Measurements from ENCODE around the gene VSIG1. TPM values are rescaled to one million over a fixed set of nuclear protein-coding genes. Genes with fewer than 3 reads are reported as not detected.

The VSIG1 gene
- total RNA-seq, 1 experiment from 2014 or later = not detected

DNA sequence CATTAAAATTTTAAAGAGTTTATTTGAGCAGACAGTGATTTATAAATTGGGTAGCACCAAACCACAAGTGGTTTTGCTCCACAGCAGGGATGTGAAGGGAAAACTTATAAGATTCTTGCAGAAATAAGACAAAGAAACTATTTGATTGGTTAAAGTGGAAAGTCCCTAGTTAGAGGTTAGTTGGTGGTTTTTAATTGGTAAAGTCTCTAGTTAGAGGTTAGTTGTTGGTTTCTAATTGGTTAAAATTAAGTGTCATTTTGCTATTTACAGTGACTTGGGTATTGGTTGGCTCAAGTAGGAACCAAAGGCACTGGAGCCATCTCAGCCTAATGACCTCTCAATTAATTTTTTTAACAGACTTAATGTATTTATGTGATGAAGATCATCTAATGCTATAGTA is 69.7 kb downstream of the VSIG1 start:
- Histone ChIP-seq H3K9me3 (no peaks in the 10 kb centered on the region), H3K4me3 (no peak overlapping the region), H3K27me3 (no peaks in the 10 kb centered on the region), H3K36me3 (no peaks in the 10 kb centered on the region)
- no peak for DNase-seq

DNA sequence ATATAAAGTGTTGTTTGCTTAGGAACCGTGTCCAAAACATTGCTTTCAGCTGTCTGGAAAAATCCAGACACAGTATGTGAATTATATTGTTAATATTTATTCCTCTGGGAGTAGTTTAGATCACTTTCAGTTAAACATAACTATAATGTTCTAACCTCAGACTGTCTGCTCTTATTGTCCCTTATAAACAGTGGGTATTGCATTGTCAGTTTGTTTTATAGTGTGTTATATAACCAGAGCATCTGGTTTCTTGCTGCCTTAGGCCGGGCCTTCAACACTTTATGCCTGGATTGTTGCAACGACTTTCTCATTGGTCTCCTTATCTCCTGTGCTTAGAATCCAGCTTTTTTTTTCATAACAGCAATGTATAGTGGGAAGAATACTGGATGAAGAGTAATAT is 73.1 kb downstream of the VSIG1 start:
- H3K4me3 ChIP-seq = no peak overlapping the region
- H3K27me3 ChIP-seq = no peaks in the 10 kb centered on the region
- no peak for DNase-seq
- no peaks in the 10 kb centered on the region for H3K9me3 ChIP-seq
- H3K36me3 ChIP-seq = no peaks in the 10 kb centered on the region

DNA sequence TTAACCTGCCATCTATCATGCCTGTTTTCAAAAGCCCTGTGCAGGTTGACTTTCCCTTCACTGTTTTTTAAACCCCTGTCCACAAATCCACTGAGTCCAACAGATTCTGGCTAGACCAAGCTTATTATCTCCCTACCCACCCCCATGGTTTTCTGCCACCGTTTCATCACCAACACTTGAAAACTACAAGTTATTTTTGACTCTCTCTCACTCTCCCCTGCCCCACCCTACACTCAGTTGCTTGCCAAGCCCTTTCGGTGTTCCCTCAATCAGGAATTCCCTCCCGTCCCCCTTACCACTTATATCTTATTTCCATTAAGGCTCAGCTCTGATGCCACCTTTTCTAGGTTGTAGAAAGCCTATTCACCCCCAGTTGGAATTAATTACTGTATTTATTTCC is 76.4 kb downstream of the VSIG1 start:
- Histone ChIP-seq H3K36me3 (no peaks in the 10 kb centered on the region), H3K4me3 (no peak overlapping the region), H3K27me3 (no peaks in the 10 kb centered on the region), H3K9me3 (no peaks in the 10 kb centered on the region)
- no peak for DNase-seq

DNA sequence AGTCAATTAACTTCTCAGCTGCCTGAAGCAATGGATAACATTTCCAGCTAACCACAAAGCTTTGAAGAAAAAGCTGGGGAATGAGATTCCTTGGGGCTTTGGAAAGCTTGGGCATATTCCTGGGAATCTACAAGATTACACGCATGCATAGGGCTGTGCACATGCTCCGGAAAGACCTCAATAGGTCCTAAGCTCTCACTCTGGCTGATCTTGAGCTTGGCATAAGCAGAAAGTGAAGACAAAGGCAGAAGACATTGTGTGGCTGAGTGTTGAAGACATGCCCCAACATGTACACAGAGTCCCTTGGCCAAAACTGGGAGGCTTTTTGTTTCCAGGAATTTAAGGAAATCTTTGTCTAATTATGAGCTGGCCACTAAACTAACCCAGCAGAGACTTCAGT is 77.9 kb downstream of the VSIG1 start:
- Histone ChIP-seq H3K4me3 (no peak overlapping the region), H3K36me3 (no peaks in the 10 kb centered on the region), H3K27me3 (no peaks in the 10 kb centered on the region), H3K9me3 (no peaks in the 10 kb centered on the region)
- DNase-seq = no peak

DNA sequence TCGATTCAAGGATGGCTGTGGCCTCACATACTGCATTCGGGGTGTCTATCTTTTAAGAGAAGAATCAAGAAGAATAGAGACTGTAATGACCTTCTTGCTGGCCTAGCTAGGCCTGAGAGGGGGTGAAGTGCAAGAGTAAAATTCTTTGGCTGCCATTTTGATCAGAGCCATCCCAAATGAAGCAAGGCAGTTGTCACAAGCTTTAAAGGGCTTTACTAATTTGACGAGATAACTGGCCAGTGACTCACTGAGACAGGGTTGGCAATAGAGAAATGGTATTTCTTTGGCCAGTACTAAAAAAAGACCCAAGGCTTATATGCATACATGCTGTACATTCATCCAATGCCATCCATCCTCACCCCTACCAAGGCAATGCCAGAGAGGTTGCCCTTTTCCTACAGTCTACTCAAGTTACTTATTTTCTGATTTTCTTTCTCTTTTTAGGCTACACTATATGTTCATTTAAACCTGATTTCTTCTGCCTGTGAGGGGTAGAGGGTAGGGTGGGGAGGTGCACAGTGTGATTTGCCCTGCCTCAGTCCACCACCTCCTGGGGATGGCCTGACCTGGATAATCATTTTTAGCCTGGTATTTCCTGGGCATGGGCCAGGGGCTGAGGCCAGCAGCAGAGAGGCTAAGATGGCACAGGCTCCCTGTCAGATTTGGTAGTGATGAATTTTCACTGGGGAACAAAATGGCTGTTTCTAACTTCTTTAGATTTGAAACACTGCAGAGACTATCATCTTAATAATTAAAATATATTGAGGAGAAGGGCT is 78.9 kb downstream of the VSIG1 start:
- DNase-seq = no peak
- H3K27me3 ChIP-seq = no peaks in the 10 kb centered on the region
- no peak overlapping the region for H3K4me3 ChIP-seq
- H3K36me3 ChIP-seq = no peaks in the 10 kb centered on the region
- H3K9me3 ChIP-seq = no peaks in the 10 kb centered on the region

DNA sequence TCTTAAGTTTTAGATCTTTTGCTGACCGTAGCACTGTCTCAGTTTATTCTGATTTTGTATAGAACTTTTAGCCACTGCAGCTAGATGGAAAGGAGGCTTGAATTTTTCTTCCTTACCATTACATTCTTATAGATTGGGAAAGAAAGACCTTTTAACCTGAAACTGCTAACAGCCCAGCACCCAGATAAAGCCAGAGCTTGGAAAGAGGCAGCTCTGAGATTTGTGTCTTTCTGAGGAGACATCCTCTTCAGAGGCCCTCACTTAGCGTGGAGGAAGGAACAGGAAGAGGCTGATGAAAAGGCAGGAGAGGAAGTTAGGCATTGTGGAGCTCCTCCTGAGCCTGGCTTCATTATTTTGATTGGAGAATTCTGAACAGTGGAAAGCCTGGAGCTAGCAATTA is 81.8 kb downstream of the VSIG1 start:
- no peak overlapping the region for H3K4me3 ChIP-seq
- no peaks in the 10 kb centered on the region for H3K27me3 ChIP-seq
- no peaks in the 10 kb centered on the region for H3K36me3 ChIP-seq
- no peaks in the 10 kb centered on the region for H3K9me3 ChIP-seq
- DNase-seq = no peak

DNA sequence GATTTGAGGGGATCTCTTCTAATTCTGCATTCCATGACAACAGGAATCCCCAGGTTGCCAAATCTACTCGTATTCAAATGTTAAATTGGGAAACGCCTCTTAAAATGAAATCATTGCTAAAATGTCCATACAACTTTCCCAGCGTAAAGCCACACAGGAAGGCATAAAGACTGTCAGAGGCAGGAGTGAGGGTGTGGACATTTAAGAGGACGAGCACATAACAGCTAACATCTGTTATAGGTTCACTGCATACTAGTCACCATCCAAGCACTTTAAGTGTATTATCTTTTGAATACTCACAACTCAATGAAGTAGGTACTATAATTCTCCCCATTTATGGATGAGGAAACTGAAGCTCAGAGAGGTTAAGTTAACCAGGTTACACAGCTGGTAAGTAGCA is 82.3 kb downstream of the VSIG1 start:
- H3K36me3 ChIP-seq = no peaks in the 10 kb centered on the region
- H3K4me3 ChIP-seq = no peak overlapping the region
- DNase-seq = no peak
- H3K9me3 ChIP-seq = no peaks in the 10 kb centered on the region
- no peaks in the 10 kb centered on the region for H3K27me3 ChIP-seq

Other genes with a start within 250 kb of the VSIG1 start
- 2.2 and 2.4 TPM in 2 replicates for gene MID2, start 219.2 kb upstream of the VSIG1 start, total RNA-seq (2014; rRNA removed; shearing (Covaris generic); ENCODE audit: low replicate concordance)
- not detected in 2 replicates for gene TEX13B, start 62.7 kb upstream of the VSIG1 start, total RNA-seq (2014; rRNA removed; shearing (Covaris generic); ENCODE audit: low replicate concordance)
- gene PSMD10, start 46.5 kb downstream of the VSIG1 start, total RNA-seq (2014; rRNA removed; shearing (Covaris generic); ENCODE audit: low replicate concordance) = 124 and 133 TPM in 2 replicates
- 6.0 and 8.9 TPM in 2 replicates for gene ATG4A, start 46.7 kb downstream of the VSIG1 start, total RNA-seq (2014; rRNA removed; shearing (Covaris generic); ENCODE audit: low replicate concordance)